ENCODE results near the gene TMEM184B. TPM values are rescaled to one million over a fixed set of nuclear protein-coding genes. Genes with fewer than 3 reads are reported as not detected.
A peak's percentile ranks its signal among the peaks of the same experiment; 100 is the strongest.

Gene TMEM184B
- total RNA-seq, 4 donors from 2014 or later, result 52.0 to 108 (median 64.9) TPM

DNA sequence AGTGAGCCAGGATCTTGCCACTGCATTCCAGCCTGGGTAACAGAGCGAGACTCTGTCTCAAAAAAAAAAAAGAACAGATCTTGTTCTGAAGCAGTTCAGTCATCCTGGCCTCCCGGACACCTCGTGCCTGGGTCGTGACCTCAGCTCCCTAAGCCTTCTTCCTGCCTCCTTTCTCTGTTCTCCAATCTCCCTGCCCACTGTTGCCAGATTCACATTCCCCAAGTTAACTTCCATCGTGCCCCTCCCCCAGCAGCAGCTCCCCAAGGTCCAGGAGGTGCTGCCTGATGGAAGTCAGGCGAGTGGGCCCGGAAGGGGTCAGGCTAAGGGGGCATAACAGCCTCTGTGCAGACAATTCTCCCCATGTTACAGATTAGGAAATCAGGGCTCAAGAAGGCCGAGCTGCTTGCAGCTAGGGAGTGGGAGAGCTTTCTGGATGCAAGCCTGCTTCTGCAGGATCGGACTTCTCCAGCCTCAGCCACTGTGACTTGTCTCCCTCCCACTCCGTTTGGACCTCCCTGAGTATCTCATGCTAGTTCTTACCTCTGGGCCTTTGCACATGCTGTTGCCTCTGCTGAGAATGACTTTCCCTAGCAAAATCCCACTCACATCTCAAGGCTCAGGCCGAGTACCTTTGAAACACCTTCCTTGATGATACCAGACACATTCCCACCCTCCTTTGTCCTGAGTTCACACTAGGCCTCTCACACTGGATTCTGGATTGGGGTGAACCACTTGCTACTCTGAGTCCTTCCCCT is 14.3 kb upstream of the TMEM184B start:
- Histone ChIP-seq H3K4me1 (peaks cover 0 to 29% (median 0%) of the 10 kb centered on the region in 3 donors), H3K9me3 (no peaks in the 10 kb centered on the region), H3K36me3 (peaks cover 0 to 43% of the 10 kb centered on the region in 2 donors), H3K27ac (peak overlapping the region in 1 of 4 donors; percentile 17), H3K4me3 (no peak overlapping the region), H3K27me3 (no peaks in the 10 kb centered on the region)
- TF ChIP-seq EP300 (IDR thresholded peaks at IDR 0.05) (no peak), POLR2A (IDR thresholded peaks at IDR 0.05) (no peak), POLR2AphosphoS5 (IDR thresholded peaks at IDR 0.05) (no peak), CTCF (IDR thresholded peaks at IDR 0.05) (no peak)
- 72 to 86% methylated on average over 4 to 8 of the region's 11 CpGs for WGBS, 2 donors (ENCODE audit: low coverage in 1 of 2)
- no peak for ATAC-seq

DNA sequence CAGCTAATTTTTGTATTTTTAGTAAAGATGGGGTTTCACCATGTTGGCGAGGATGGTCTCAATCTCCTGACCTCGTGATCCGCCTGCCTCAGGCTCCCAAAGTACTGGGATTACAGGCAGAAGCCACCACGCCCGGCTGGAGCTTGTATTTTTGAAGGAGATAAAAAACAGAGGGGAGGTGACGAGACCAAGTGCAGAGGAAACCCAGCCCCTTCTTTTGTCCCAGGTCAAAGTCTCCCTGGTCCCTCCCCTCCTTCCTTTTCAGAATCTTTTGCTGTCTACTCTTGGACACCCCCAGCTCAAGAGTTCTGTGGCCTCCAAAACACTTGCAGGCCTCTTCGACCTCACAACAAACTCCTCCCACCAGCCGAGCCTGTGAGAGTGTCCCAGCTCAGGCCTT is 12.2 kb upstream of the TMEM184B start:
- no peaks in the 10 kb centered on the region for H3K27me3 ChIP-seq
- peaks cover 0 to 21% (median 0%) of the 10 kb centered on the region in 3 donors for H3K4me1 ChIP-seq
- no peak for ATAC-seq
- 64% methylated on average over 7 of the region's 8 CpGs; no CpG with 5 or more reads in 1 of the 2 donors for WGBS, 2 donors (ENCODE audit: low coverage in 1 of 2)
- H3K9me3 ChIP-seq, result no peaks in the 10 kb centered on the region
- peaks cover 0 to 28% of the 10 kb centered on the region in 2 donors for H3K36me3 ChIP-seq
- peak overlapping the region in 2 of 4 donors; percentile 72 to 75 for H3K27ac ChIP-seq
- no peak overlapping the region for H3K4me3 ChIP-seq
- TF ChIP-seq POLR2A (IDR thresholded peaks at IDR 0.05) (no peak), POLR2AphosphoS5 (IDR thresholded peaks at IDR 0.05) (no peak), CTCF (IDR thresholded peaks at IDR 0.05) (no peak), EP300 (IDR thresholded peaks at IDR 0.05) (no peak)

DNA sequence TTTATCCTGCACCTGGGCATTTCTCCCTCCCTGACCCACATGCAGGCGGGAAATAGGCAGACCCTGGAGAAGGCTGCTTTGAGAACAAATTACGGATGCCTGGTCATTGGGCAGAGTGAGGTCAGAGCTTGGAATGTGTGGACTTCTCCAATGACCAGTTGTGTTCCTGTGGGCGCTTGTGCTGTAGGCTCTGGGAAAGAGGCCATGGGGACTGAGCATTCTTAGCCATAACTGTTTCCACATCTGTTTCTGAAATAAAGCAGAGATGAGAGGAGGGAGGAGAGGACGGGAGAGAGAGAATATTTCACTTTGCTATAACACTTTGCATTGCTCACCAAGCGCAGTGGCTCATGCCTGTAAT is 11.2 kb upstream of the TMEM184B start:
- TF ChIP-seq POLR2AphosphoS5 (IDR thresholded peaks at IDR 0.05) (peak; percentile 85), POLR2A (IDR thresholded peaks at IDR 0.05) (no peak)
- no peak overlapping the region for H3K4me3 ChIP-seq
- peak overlapping the region; percentile 72 to 80 (median 76) for H3K27ac ChIP-seq
- peak; percentile 93 for ATAC-seq
- peaks cover 0 to 21% of the 10 kb centered on the region in 2 donors for H3K36me3 ChIP-seq
- no peaks in the 10 kb centered on the region for H3K27me3 ChIP-seq
- WGBS, 2 donors (ENCODE audit: low coverage in 1 of 2), result 10 to 14% methylated on average over 2 to 4 of the region's 5 CpGs
- H3K4me1 ChIP-seq, result peaks cover 0 to 21% (median 0%) of the 10 kb centered on the region in 3 donors
- H3K9me3 ChIP-seq, result no peaks in the 10 kb centered on the region

DNA sequence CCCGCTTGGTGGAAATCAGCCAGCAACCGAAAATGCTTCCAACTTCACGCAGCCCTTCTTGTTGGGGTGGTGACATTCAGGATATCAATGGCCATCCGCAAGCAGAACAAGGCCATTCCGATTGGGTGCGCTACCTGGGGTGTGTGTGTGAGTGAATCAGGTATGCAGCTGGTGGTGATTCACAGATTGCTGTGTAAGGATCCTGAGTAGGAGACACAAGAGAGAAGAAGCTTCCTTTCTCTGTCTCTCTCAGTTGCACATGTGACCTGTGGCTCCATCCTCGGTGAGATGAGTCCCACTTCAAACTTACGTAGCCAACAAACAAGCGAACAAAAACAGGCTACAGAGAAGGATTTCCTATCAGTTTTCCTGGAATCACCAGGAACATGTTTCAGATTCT is 9.6 kb upstream of the TMEM184B start:
- Histone ChIP-seq H3K36me3 (peaks cover 0 to 5% of the 10 kb centered on the region in 2 donors), H3K27ac (no peak overlapping the region), H3K4me3 (no peak overlapping the region), H3K4me1 (peaks cover 0 to 21% (median 0%) of the 10 kb centered on the region in 3 donors), H3K9me3 (no peaks in the 10 kb centered on the region), H3K27me3 (no peaks in the 10 kb centered on the region)
- 89 to 95% methylated on average over 7 to 9 of the region's 9 CpGs for WGBS, 2 donors (ENCODE audit: low coverage in 1 of 2)
- TF ChIP-seq POLR2A (IDR thresholded peaks at IDR 0.05), result no peak
- TF ChIP-seq CTCF (IDR thresholded peaks at IDR 0.05), result no peak
- TF ChIP-seq EP300 (IDR thresholded peaks at IDR 0.05), result no peak
- no peak for TF ChIP-seq POLR2AphosphoS5 (IDR thresholded peaks at IDR 0.05)
- ATAC-seq, result no peak

GRCh38 chr22:38276166-38276565 is 3.4 kb upstream of the TMEM184B start:
- no peaks in the 10 kb centered on the region for H3K9me3 ChIP-seq
- no peaks in the 10 kb centered on the region for H3K27me3 ChIP-seq
- WGBS, 2 donors (ENCODE audit: low coverage in 1 of 2), result 100% methylated on average over 1 of the region's 2 CpGs; no CpG with 5 or more reads in 1 of the 2 donors
- peaks cover 0 to 26% (median 12%) of the 10 kb centered on the region in 3 donors for H3K4me1 ChIP-seq
- H3K4me3 ChIP-seq, result no peak overlapping the region
- H3K27ac ChIP-seq, result no peak overlapping the region
- TF ChIP-seq POLR2AphosphoS5 (IDR thresholded peaks at IDR 0.05) (no peak), POLR2A (IDR thresholded peaks at IDR 0.05) (no peak), EP300 (IDR thresholded peaks at IDR 0.05) (no peak), CTCF (IDR thresholded peaks at IDR 0.05) (no peak)
- no peak for ATAC-seq
- no peaks in the 10 kb centered on the region for H3K36me3 ChIP-seq

Measured in gastroesophageal sphincter (tissue), 4 donors.